H9 (cell line): ENCODE measurements around the gene GCSH. TPM values are rescaled to one million over a fixed set of nuclear protein-coding genes. Genes with fewer than 3 reads are reported as not detected.

ENCODE experiments used
- DNase-seq: peaks from one replicate; pipeline ENCODE4 v3.0.0-alpha.2; 2017
- H2AFZ ChIP-seq: one replicate; pipeline ENCODE4 v1.6.1; 2013; ENCODE audit warnings: mild to moderate bottlenecking, low read length, control low read depth, moderate library complexity
- H2AK5ac ChIP-seq: 2 replicates; pipeline ENCODE4 v1.6.1; 2013; ENCODE audit warnings: low read length, control low read depth, mixed read lengths; ENCODE audit not compliant: insufficient read length
- H2BK120ac ChIP-seq: one replicate; pipeline ENCODE4 v1.6.1; 2013; ENCODE audit warnings: low read depth, mild to moderate bottlenecking, low read length, control low read depth, inconsistent platforms; ENCODE audit not compliant: poor library complexity, severe bottlenecking
- H2BK12ac ChIP-seq: 2 replicates; pipeline ENCODE4 v1.6.1; 2013; ENCODE audit warnings: low read length, control low read depth, mixed read lengths, low read depth; ENCODE audit not compliant: insufficient read length
- H2BK15ac ChIP-seq: 2 replicates; pipeline ENCODE4 v1.6.1; 2013; ENCODE audit warnings: low read depth, low read length, control low read depth
- H2BK20ac ChIP-seq: one replicate; pipeline ENCODE4 v1.6.1; 2013; ENCODE audit warnings: low read depth, mild to moderate bottlenecking, low read length, control low read depth, inconsistent platforms; ENCODE audit not compliant: poor library complexity, severe bottlenecking
- H2BK5ac ChIP-seq: 2 replicates; pipeline ENCODE4 v1.6.1; 2013; ENCODE audit warnings: low read length, control low read depth, mixed read lengths; ENCODE audit not compliant: insufficient read length
- H3K14ac ChIP-seq: 2 replicates; pipeline ENCODE4 v1.6.1; 2013; ENCODE audit warnings: low read length, control low read depth; ENCODE audit not compliant: insufficient read depth
- H3K18ac ChIP-seq: 2 replicates; pipeline ENCODE4 v1.6.1; 2013; ENCODE audit warnings: low read depth, mild to moderate bottlenecking, mixed read lengths, low read length, control low read depth; ENCODE audit not compliant: insufficient read length
- H3K23ac ChIP-seq: 2 replicates; pipeline ENCODE4 v1.6.1; 2013; ENCODE audit warnings: low read length, control low read depth, mixed read lengths, low read depth; ENCODE audit not compliant: insufficient read length
- H3K23me2 ChIP-seq: 2 replicates; pipeline ENCODE4 v1.6.1; 2013; ENCODE audit warnings: low read depth, mild to moderate bottlenecking, mixed read lengths, low read length, control low read depth; ENCODE audit not compliant: insufficient read length, poor library complexity, severe bottlenecking
- H3K27ac ChIP-seq: 2 replicates; pipeline ENCODE4 v1.5.1; 2013; ENCODE audit warnings: low read length, control low read depth, mixed read lengths, low read depth; ENCODE audit not compliant: insufficient read length
- H3K27me3 ChIP-seq: 2 replicates; pipeline ENCODE4 v1.6.1; 2013; ENCODE audit warnings: low read length, control low read depth, inconsistent platforms; ENCODE audit not compliant: insufficient read depth
- H3K4ac ChIP-seq: 2 replicates; pipeline ENCODE4 v1.6.1; 2013; ENCODE audit warnings: low read depth, mild to moderate bottlenecking, control low read depth, inconsistent platforms, low read length, moderate library complexity
- H3K4me1 ChIP-seq: 2 replicates; pipeline ENCODE4 v1.6.1; 2013; ENCODE audit warnings: low read length, control low read depth, inconsistent platforms; ENCODE audit not compliant: insufficient read depth
- H3K4me2 ChIP-seq: 2 replicates; pipeline ENCODE4 v1.6.1; 2013; ENCODE audit warnings: low read length, control low read depth, mixed read lengths; ENCODE audit not compliant: insufficient read length, insufficient read depth
- H3K56ac ChIP-seq: 2 replicates; pipeline ENCODE4 v1.6.1; 2013; ENCODE audit warnings: low read depth, mild to moderate bottlenecking, mixed read lengths, low read length, control low read depth; ENCODE audit not compliant: insufficient read length
- H3K79me1 ChIP-seq: 2 replicates; pipeline ENCODE4 v1.6.1; 2013; ENCODE audit warnings: low read depth, mild to moderate bottlenecking, moderate library complexity, low read length, control low read depth, inconsistent platforms; ENCODE audit not compliant: insufficient read depth, poor library complexity, severe bottlenecking
- H3K79me2 ChIP-seq: 2 replicates; pipeline ENCODE4 v1.6.1; 2013; ENCODE audit warnings: low read length, control low read depth, inconsistent platforms; ENCODE audit not compliant: insufficient read depth
- H3K9ac ChIP-seq: 2 replicates; pipeline ENCODE4 v1.6.1; 2013; ENCODE audit warnings: low read length, control low read depth, mixed read lengths; ENCODE audit not compliant: insufficient read length; ENCODE audit errors: extremely low read depth
- H3K9me3 ChIP-seq: one replicate; pipeline ENCODE4 v1.6.1; 2013; ENCODE audit warnings: low read depth, low read length, inconsistent platforms; ENCODE audit not compliant: control insufficient read depth
- H3T11ph ChIP-seq: one replicate; pipeline ENCODE4 v1.6.1; 2013; ENCODE audit warnings: mild to moderate bottlenecking, low read length, control low read depth, inconsistent platforms
- H4K20me1 ChIP-seq: one replicate; pipeline ENCODE4 v1.6.1; 2013; ENCODE audit not compliant: control insufficient read depth, insufficient read length, insufficient read depth
- H4K5ac ChIP-seq: 2 replicates; pipeline ENCODE4 v1.6.1; 2013; ENCODE audit warnings: low read depth, mild to moderate bottlenecking, mixed read lengths, low read length, control low read depth; ENCODE audit not compliant: insufficient read length
- H4K8ac ChIP-seq: replicated peaks from 2 replicates; pipeline ENCODE4 v1.6.1; 2013; ENCODE audit warnings: low read length, control low read depth, mixed read lengths, low read depth; ENCODE audit not compliant: insufficient read length
- H4K91ac ChIP-seq: 2 replicates; pipeline ENCODE4 v1.6.1; 2013; ENCODE audit warnings: low read depth, mild to moderate bottlenecking, moderate library complexity, mixed read lengths, low read length, control low read depth; ENCODE audit not compliant: insufficient read length
- H3K27ac Mint-ChIP-seq, 3 experiments: 2 replicates in 2 of 3; 3 replicates in 1 of 3; pipeline ENCODE4 v1.8.0; 2020 to 2021; ENCODE audit warnings: mixed read lengths in 3 of 3, mild to moderate bottlenecking in 1 of 3, moderate library complexity in 1 of 3
- H3K27me3 Mint-ChIP-seq: 2 replicates; pipeline ENCODE4 v1.8.0; 2021; ENCODE audit warnings: low read depth, mild to moderate bottlenecking, moderate library complexity, mixed read lengths
- H3K36me3 Mint-ChIP-seq, 3 experiments: 2 replicates in 2 of 3; 3 replicates in 1 of 3; pipeline ENCODE4 v1.8.0; 2020 to 2021; ENCODE audit warnings: low read depth in 3 of 3, mixed read lengths in 3 of 3; ENCODE audit not compliant: insufficient read depth in 1 of 3
- H3K4me1 Mint-ChIP-seq, 2 experiments: 2 replicates each; pipeline ENCODE4 v1.8.0; 2020; ENCODE audit warnings: mixed read lengths in 2 of 2
- H3K4me3 Mint-ChIP-seq, 2 experiments: 2 replicates in 1 of 2; 3 replicates in 1 of 2; pipeline ENCODE4 v1.8.0; 2020 to 2021; ENCODE audit warnings: mild to moderate bottlenecking in 2 of 2, mixed read lengths in 2 of 2, moderate library complexity in 1 of 2
- H3K9me3 Mint-ChIP-seq, 2 experiments: 2 replicates in 1 of 2; 3 replicates in 1 of 2; pipeline ENCODE4 v1.8.0; 2020; ENCODE audit warnings: mild to moderate bottlenecking in 2 of 2, mixed read lengths in 2 of 2, moderate library complexity in 1 of 2
- WGBS: extraction: QIAGEN DNeasy Blood & Tissue Kit; methylation state at CpG from one replicate; pipeline ENCODE4 v1.1.7; 2013; ENCODE audit warnings: missing lambda C conversion rate, low lambda C conversion rate, mixed read lengths; ENCODE audit not compliant: insufficient read length; ENCODE audit errors: extremely low coverage; 5-methylcytosine and 5-hydroxymethylcytosine counted together
- total RNA-seq: library from RNA; stranded (reverse); gene quantifications from 2 replicates; pipeline ENCODE4 v1.2.1, GENCODE V29; 2021
- TF ChIP-seq, protein P1 (sequence below): fragments of 200-600 bp; sonication (generic); conservative IDR thresholded peaks from 3 replicates; pipeline ENCODE4 v1.8.0; 2021; ENCODE audit warnings: antibody characterized with exemption, mild to moderate bottlenecking

GCSH gene
- total RNA-seq, 1 experiment from 2014 or later: 87.4 TPM

DNA sequence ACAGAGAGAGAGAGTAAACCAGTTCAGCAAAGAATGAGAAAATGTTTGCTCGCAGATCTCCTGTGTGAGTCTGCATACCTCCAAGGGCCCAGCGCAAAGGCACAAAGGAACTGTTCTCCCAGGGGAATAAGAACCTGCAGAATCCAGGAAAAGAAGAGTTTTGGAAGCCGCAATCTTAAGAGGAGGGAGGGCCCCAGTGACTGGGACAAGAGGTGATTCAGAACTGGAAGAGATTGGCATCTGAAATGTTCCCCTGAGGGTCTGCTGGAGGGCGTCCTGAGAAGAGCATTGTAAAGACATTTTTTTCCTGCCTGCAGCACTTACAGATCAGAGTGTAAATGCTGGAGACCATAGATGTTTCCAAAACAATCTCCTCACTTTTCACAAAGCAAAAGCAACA is 54.5 kb downstream of the GCSH start:
- no peak overlapping the region for H2AK5ac ChIP-seq
- 0 out of 2 replicates have a peak, but pooled peaks cover 5% of the 10 kb centered on the region for H3K4me1 ChIP-seq
- H3K56ac ChIP-seq: no peak overlapping the region
- H2BK20ac ChIP-seq: no peak overlapping the region
- no peak overlapping the region for H4K5ac ChIP-seq
- no peak overlapping the region for H2BK15ac ChIP-seq
- no peaks in the 10 kb centered on the region for H4K20me1 ChIP-seq
- no peak overlapping the region for H3K18ac ChIP-seq
- Mint-ChIP-seq H3K36me3 (peaks cover 38 to 73% (median 73%) of the 10 kb centered on the region in 3 experiments; a peak in 6 of 7 replicates), H3K27ac (peak overlapping the region in 1 of 3 experiments; percentile 60; a peak in 1 of 7 replicates), H3K9me3 (no peaks in the 10 kb centered on the region), H3K4me1 (peaks cover 12 to 15% of the 10 kb centered on the region in 2 experiments), H3K4me3 (no peak overlapping the region), H3K27me3 (no peaks in the 10 kb centered on the region)
- no peak overlapping the region for H2BK12ac ChIP-seq
- peaks cover 6% of the 10 kb centered on the region; the same call in 1 of the 2 replicates for H3K79me2 ChIP-seq
- H4K8ac ChIP-seq: no peak overlapping the region
- no peak overlapping the region for H2BK5ac ChIP-seq
- no peak overlapping the region for H3K27ac ChIP-seq
- no CpG with 5 or more reads among the region's 4 CpGs for WGBS
- no peaks in the 10 kb centered on the region for H3K27me3 ChIP-seq
- H2AFZ ChIP-seq: no peak overlapping the region
- H3K4ac ChIP-seq: no peak overlapping the region
- no peak overlapping the region for H3K4me2 ChIP-seq
- TF ChIP-seq, protein P1, sequence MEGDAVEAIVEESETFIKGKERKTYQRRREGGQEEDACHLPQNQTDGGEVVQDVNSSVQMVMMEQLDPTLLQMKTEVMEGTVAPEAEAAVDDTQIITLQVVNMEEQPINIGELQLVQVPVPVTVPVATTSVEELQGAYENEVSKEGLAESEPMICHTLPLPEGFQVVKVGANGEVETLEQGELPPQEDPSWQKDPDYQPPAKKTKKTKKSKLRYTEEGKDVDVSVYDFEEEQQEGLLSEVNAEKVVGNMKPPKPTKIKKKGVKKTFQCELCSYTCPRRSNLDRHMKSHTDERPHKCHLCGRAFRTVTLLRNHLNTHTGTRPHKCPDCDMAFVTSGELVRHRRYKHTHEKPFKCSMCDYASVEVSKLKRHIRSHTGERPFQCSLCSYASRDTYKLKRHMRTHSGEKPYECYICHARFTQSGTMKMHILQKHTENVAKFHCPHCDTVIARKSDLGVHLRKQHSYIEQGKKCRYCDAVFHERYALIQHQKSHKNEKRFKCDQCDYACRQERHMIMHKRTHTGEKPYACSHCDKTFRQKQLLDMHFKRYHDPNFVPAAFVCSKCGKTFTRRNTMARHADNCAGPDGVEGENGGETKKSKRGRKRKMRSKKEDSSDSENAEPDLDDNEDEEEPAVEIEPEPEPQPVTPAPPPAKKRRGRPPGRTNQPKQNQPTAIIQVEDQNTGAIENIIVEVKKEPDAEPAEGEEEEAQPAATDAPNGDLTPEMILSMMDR: no peak
- H3K14ac ChIP-seq: no peak overlapping the region
- peaks cover 3% of the 10 kb centered on the region for H3K79me1 ChIP-seq
- no peak overlapping the region for H3K9ac ChIP-seq
- no peak overlapping the region for H4K91ac ChIP-seq
- H3K23ac ChIP-seq: no peak overlapping the region
- no peak overlapping the region for H3T11ph ChIP-seq
- peaks cover 4% of the 10 kb centered on the region for H3K23me2 ChIP-seq
- no peak overlapping the region for H2BK120ac ChIP-seq
- no peaks in the 10 kb centered on the region for H3K9me3 ChIP-seq
- DNase-seq: no peak
